GM21423 (cell line): Measurements from ENCODE around the gene TDRD15.
"Not testable (repeated sequence)": the region's sequence is repeated elsewhere in the genome, so short reads cannot be mapped to it uniquely, and the experiment has no call there.

Experiments used
- ATAC-seq: cut with Tn5 transposase; IDR thresholded peaks from one replicate; pipeline ENCODE4 v1.9.1; 2021; ENCODE audit warnings: mild to moderate bottlenecking, moderate library complexity; ENCODE audit not compliant: unreplicated experiment

Gene TDRD15

DNA sequence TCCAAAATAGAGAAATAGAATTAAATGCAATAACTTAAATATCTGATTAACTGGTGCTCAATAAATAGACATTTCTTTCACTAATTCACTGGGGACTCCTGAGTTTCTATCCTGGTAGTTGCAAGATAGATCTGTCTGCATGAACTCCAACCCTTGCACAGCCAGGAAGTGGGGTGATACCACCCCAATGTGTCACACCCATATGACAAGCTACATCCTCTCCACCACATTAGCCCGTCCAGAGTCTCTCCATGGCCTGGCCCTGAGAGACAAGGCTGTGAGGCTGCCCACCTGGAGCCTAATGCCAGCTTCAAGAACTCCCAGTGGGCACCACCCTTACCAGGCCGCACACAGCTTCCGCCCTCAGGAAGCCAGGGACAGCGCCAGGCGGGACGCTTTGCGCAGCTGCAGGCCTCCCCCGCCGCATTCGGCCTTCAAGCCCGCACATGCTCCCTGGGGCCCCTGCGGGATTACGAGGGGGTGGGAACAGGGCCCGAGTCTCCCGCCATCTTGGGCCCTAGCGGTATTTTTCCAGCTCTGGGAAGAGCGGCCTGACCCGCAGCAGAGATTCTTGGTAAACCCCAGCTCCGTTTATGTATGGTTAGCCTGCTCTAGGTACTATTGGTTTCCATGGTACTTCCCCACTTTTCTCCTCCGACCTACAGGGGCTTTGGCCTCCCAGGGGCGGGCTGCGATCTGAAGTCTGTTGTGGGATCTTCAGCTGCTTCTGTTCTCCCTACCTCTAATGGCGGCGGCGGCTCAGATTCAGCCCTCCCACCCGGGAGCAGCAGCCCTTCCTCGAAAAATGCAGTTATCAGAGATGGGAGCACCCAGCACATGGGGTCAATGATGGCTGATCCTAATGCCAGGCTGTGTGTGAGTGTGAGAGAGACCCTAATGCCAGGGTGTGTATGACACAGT lies at the start of gene TDRD15:
TDRD15 (plus strand) TSS at position 496 of the 921 bp plus-strand sequence. CDS start 13,500 bp downstream, outside the sequence.
- ATAC-seq, result no peak

DNA sequence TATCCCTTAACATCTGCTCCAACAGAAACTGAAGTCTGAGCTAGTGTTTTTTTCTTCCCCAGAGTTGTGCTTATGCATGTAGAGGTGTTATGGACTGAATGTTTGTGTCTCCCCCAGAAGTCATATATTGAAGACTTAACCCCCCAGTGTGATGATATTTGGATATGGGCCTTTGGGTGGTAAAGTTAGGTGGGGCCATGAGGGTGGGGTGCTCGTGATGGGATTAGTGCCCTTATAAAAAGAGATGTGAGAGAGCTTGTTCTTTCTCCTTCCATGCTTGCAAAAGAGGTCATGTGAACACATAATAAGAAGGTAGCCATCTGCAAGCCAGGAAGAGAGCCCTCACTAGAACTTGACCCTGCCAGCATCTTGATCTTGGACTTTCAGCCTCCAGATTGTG lies 45.5 kb upstream of the TDRD15 start:
- ATAC-seq, result no peak

DNA sequence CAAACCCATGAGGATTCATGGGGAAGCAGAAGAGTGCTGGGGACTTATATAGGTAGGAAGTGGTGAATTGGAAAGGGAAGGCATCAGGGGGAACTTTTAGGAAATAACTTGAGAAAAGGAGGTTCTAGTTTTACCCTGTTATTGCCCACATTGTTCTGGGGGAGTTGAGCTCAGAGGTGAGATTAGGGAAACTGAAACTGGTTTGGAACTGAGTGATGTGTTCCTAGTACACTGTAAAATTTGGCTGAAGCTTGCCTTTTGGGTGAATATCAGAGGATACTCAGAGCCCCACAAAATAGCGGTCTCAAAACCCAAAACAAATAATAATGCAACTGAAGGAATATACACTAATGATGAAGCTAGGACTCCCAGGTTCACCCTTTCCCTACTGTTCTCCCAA lies 40.3 kb upstream of the TDRD15 start:
- ATAC-seq, result no peak

DNA sequence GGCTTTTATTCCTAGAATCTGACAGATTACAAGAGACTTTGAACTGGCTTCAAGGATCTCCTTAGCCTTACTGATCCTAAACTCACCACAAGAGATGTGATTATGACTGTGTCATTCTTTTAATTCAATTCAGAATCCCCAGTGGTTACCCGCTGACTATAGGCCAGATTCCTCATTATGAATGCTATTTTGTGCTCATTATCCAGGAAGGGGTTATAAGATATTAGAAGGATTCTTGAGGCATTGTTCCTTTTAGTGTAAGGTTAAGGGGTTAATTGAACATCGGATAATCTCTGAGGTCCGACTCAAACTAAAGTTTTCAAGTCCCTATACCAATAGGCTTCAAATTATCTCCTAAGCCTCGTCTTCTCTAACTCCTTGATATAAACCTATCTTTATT lies 39.4 kb upstream of the TDRD15 start:
- no peak for ATAC-seq

DNA sequence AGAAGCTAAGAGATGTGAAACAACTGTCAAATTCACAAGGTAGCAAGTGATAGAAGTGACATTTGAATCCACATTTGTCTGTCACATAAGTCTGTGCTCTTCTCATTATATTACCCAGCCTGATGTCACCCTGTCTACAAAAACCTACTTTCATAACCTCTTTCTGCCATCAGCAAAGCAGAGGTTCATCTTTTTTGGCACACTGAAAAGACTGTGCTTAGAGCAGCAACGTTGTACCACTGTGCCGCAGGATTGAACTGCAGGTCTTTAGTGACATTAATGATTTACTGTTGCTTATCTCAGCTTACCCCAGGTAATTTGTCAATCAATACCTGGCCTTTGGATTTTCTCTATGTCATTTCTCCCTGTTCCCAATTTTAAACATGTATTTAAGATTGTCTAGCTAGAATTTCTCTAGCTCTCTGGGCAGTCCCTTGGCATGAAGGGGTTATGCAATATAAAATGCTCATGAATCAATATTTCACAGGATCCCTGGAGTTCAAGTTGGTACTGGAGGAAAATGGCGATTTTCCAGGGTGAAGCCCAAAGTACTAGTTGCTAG lies 31.4 kb upstream of the TDRD15 start:
- ATAC-seq, result no peak

DNA sequence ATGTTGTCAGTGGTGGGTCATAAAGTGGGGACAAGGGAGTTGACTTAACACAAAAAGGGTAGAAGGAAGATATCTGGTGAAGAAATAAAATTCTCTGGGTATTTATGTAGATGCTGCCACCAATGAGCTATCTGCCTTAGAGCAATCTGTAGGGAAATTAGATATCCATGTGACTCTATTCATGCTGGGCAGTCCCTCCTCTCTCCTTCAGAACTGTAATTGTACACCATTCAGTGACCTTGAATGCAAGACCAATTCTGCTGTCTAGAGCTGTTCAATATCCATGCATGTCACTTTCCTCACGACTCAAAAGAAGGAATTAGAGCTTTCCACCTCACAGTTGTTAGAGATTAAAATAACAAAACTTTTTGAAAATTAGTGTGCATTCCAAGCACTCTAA lies 28.6 kb upstream of the TDRD15 start:
- ATAC-seq, result no peak

DNA sequence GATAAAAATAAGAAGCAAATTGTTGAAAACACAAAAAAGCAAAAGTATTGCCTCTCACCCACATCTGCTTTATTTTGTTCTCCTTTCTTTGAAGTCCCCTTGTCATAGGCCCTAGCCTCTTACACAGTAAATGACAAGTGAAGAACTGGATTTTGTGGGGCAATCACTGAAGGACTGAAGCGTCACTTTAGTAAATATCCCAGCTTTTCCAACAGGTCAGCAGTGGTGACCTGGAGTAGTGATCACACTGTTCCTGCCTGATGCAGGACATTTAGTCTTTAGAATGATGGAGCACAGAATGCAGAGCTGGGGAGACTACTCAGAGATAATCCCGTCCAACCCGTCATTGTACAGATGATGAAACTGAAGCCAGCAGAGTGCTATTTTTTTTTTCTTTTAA lies 28.1 kb upstream of the TDRD15 start:
- no peak for ATAC-seq

DNA sequence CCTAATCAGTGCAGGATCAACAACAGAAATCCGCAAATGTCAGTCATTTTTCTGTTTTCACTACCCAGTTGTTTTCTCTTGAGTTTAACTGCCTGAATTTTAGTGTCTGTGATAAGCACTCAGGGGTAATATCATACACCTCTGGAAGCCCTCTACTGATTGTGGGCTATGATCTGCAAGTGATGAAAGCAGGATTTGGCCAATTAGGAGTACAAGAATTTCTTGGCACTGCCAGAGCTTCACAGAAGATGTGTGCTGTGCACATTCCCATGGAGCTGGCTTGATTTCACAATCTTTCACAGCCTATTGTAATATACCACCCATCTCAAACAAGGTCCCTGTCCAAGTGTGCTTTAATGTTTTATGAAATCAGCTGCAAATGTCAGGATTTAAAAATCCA lies 27.3 kb upstream of the TDRD15 start:
- ATAC-seq, result no peak

DNA sequence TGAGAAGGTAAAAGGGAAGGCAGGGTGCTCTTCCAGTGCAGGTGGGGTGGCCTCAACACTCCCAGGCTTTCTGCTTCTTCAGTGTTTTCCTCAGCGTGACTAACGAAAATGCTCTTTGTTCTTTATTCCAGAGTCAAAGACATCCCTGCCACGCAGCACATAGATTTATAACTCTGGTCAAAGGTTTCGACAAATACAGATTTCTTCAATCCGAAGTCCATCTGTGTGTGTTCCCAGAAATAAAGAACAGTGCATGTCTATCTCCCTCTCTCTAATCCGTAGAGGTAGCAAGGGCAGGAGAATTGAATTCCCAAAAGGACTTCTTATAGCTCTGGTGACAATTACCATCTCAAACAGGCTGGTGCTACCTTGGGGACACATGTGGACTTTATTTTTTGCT lies 26.4 kb upstream of the TDRD15 start:
- no peak for ATAC-seq

DNA sequence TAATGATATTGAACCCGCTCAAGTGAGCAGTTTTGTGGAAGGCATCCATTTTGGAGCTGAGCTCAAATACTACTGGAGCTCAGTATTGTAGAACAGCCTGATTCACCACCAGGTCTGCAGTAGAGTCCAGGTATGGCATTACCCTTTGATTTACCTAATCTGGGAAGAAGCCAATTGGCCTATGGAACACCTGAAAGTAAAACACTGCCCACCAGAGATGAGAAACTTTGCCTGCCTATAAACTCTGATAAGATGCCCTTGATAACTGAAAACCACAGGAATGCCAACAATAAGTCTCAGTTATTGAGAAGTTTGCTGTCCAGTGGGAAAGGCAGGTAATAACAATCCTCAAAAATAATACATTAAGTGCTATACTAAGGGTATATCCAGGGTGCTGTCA lies 25.5 kb upstream of the TDRD15 start:
- ATAC-seq, result no peak

DNA sequence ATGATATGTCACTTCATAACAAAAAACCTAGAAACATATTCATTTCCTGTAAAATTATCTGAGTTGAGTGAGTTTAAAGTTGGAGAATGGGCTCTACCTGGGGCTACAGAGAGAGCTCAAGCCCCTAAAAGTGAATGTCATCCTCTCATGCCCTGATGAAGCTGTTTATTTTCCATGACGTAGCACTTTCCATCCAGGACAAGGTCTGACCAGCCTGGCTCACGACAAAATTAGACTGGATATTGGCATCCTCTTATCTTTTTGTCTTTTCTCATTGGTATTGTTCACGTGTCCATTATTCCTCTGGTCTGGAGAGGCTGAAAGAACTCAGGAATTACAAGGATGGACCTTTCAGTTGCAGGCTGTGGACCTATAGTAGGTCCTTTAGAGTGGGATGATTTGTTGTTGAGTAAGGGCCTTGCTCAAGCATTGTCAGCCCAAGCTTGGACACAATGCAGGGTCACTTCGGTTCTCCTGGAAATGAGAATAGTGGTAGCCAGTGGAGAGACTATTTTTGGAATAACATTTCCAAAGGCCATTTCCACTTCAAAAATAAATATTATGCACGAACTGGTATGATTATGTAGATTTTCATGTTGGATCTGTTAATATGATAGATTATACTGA lies 24.4 kb upstream of the TDRD15 start:
- no peak for ATAC-seq

DNA sequence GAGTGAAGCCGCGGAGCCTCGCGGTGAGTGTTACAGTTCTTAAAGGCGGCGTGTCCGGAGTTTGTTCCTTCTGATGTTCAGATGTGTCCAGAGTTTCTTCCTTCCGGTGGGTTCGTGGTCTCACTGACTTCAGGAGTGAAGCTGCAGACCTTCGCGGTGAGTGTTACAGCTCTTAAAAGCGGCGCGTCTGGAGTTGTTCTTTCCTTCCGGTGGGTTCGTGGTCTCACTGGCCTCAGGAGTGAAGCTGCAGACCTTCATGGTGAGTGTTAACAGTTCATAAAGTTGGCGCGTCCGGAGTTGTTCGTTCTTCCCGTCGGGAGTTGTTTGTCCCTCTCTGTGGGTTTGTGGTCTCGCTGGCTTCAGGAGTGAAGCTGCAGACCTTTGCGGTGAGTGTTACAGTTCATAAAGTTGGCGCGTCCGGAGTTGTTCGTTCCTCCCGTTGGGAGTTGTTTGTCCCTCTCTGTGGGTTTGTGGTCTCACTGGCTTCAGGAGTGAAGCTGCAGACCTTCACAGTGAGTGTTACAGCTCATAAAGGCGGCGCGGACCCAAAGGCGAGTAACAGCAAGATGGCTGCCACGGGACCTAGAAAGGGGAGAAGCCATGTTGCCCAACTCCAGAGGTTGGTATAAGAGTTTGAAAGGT lies 22.1 kb upstream of the TDRD15 start:
- not testable (repeated sequence) for ATAC-seq

DNA sequence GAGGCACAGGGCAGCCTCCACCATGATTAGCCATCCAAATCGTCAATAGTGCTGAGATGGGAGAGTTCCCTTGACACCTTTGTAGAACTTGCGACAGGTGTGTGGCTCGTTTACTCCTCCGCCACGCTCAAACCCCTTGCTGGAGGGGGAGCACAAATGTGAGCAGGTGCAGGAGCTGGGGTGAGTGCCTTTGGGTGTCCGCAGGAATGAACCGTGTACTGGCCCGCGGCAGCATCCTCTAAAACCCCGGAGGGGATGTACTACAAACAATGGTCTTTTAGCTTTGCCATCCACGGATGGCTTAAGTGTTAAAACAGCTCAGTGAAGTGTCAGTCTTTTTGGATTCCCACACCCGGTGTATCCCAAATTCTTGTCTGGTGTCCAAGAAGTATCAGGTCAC lies 21.4 kb upstream of the TDRD15 start:
- ATAC-seq, result no peak

DNA sequence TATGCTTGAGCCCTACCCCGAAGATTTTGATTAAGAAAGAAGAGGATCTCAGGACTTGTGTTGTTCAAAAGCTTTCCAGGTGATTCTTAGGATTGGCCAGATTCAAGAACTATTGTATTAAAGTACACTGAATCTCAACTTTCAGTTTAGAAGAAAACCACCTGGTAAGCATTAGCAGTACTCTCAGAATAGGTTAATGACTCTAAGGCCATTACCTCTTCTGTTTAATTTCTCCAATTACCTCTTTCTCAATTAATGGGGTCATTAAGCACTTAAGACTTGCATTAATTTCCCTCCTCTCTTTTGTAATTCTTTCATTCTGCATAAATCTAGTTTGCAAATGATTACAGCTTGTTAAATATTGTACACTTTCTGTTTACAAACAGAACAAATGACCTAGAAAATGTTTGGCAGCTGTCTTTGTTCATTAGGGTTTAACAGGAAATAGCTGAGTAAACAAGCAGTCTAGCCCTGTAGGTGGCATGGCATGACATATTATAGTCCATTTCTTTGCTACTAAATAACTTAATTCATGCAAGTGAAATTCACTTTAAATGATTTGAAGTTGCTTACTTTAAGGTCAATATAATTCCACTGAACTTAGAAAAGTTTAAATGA lies 20.4 kb upstream of the TDRD15 start:
- no peak for ATAC-seq

DNA sequence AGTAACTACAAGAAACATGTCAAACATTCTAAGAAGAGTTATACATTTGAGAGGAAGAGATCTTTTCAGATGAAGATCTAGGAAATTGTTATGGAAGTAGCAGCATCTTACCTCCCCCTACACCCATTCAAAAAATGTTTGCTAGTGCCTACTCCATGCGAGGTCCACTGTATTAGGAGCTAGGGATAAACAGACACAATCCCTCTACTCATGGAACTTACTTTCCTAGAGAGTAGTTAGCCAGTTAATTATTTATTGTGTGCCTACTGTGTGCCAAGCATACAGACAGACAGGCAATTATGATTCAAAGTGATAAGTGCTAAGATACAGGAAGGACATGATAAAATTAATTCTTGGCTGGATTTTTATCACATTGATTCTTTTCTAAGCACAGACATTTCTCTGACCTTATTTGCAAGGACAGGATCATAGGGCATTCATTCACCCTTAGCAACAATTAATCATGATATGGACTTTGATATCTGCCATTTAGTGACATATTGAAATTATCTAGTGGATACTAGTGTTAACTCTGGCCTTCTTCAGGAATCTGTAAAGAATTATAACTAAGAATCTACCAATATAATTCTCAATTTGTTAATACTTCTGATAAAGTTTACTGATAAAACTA lies 19.6 kb upstream of the TDRD15 start:
- ATAC-seq, result no peak

DNA sequence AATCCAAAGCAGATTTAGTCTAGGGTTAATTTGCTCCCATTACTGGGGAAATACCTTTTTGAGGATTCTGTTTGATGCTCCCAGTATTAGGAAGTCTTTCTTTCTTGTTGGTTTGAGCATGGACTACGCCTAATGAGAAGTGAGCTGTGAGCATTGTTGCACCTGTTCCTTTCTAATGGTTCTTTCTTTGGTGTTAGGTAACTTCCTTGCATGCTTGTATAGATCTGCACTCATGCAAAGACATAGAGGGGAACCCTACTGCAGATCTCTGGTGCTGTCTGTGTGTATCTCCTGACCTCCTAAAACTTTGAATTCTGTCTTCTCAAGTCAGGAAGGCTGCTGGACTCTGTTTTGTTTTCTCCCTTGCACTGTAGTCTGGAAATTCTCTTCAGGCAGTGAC lies 12.8 kb upstream of the TDRD15 start:
- ATAC-seq, result no peak

DNA sequence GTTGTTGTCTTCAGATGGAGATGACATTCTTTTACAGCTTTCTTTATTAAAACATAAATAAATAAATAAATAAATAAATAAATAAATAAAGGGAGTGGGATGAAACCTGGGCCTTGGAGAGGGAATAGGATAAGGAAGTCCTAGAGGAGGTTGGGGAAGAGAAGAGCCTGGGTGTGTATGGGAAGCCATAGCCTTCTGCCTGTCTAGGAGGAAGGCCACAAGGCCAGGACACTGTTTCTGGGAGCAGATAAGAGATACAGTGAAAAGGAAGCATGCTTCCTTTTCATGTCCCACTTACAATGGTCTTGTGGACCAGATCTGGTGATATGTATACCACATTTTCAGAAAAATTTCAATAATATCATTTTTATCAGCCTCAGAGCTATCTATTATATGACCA lies 6.1 kb upstream of the TDRD15 start:
- no peak for ATAC-seq

DNA sequence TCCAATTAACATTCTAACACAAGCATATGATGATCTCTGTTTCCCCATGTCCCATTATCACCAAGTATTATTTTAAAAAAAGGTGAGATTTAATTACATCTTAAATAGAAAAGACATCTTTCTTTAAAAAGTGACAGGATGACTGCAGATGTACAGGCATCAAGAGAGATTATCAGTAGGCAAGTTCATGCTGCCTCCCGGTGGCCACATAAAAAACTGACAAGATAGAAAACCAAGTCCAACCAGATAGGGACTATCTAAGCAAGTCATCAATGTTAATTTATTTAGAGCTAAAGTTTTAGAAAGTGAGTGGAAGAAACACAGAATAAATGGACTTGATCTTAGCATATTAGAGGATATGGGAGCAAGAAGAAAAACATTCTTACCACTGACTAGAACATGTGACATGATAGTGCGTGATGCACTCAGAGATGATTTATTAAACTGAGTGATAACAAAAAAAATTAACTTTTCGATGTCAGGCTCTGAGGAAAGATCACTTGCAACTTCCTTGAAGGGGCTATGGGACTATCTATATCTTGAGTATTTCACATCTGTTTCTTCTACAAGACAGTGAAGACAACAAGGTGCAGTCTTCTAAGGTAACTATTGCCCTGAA lies 5.4 kb upstream of the TDRD15 start:
- no peak for ATAC-seq

DNA sequence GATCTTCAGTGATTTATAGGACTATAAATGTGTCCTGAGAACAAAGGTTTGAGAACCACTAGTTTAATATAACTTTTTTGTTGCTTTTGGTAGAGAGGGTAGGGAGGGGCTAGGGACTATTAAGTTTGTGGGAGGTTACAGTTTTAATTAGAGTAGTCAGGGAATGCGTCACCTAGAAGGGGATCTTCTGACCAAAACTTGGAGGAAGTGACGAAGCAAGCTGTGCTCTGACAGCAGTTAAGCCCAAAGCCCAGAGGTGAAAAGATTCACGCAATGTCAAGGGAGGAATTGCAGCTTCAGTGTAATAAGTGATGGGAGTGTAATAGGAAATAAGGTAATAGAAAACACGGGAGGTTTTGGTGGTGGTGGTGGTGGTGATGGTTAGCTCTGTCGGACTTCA lies 8.1 kb downstream of the TDRD15 start:
- ATAC-seq, result no peak

DNA sequence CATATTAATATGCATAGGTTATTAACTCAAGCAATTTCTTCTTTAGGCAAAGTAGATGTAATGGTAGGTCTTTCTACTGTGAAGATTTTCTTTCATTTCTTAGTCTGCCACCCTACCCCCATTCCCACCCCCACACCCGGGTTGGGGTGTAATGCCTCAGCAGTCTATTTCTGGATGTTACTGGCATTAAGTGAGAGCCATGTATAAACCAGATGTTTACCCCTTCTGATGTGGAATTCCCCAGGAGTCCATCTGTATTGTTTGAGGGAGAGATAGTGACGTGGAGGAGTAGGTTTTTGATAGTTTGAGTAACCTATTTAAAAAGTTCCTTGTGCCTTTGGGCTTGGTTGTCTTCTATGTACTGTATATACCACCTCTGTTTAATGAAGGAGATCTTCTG lies 11.8 kb downstream of the TDRD15 start:
- ATAC-seq, result no peak
